ENCODE results near the gene CSTPP1. TPM values are rescaled to one million over a fixed set of nuclear protein-coding genes. Genes with fewer than 3 reads are reported as not detected.

Gene CSTPP1
- total and polyA plus RNA-seq, 2 of the 8 experiments (the other 6 are each of a cell fraction or from before 2014, with no cell fraction given), result 24.2 to 28.7 TPM

- no peak overlapping the region for H2AFZ ChIP-seq (ENCODE audit: low read length)
- H3K4ac ChIP-seq (replicated peaks; ENCODE audit: insufficient read length, low read depth, low read length), result no peak overlapping the region
- peaks cover 0 to 6% (median 1%) of the 10 kb centered on the region in 4 experiments; a peak in 1 of 8 replicates for H3K36me3 ChIP-seq (ENCODE audit: control insufficient read depth in 2 of 4, insufficient read depth in 4 of 4, low read length in 3 of 4)
- no peak overlapping the region for H3K9ac ChIP-seq (replicated peaks in 1 of 4; ENCODE audit: extremely low read depth in 1 of 4, low read depth in 3 of 4, low read length in 3 of 4)
- no peak overlapping the region for H3K4me2 ChIP-seq (ENCODE audit: insufficient read depth in 1 of 2, low read depth in 2 of 2, low read length in 2 of 2)
- H2BK5ac ChIP-seq (ENCODE audit: low read depth, low read length), result no peak overlapping the region
- no peaks in the 10 kb centered on the region for H3K9me3 ChIP-seq (ENCODE audit: insufficient read depth in 2 of 2, low read depth in 1 of 2, low read length in 1 of 2)
- H2BK15ac ChIP-seq (ENCODE audit: low read length), result no peak overlapping the region
- H2AK5ac ChIP-seq (ENCODE audit: low read depth, low read length), result no peak overlapping the region
- no peaks in the 10 kb centered on the region for H4K20me1 ChIP-seq (replicated peaks in 1 of 2; ENCODE audit: control insufficient read depth in 1 of 2, insufficient read depth in 2 of 2, low read length in 2 of 2)
- TF ChIP-seq EGR1 (IDR thresholded peaks at IDR 0.05; ENCODE audit: borderline replicate concordance, low read depth, low read length) (no peak), RAD21 (IDR thresholded peaks at IDR 0.05 in 1 of 2, conservative IDR thresholded peaks at IDR 0.05 in 1 of 2; ENCODE audit: low read depth in 2 of 2, low read length in 2 of 2) (peak; percentile 52 to 65), CTCF (IDR thresholded peaks at IDR 0.05; ENCODE audit: control extremely low read depth in 1 of 3, insufficient read depth in 1 of 3, low read depth in 1 of 3, low read length in 3 of 3) (peak in 2 of 3 experiments; percentile 45 to 55; a peak in 3 of 4 replicates)
- H4K8ac ChIP-seq (ENCODE audit: extremely low read depth, insufficient read depth, low read length), result no peak overlapping the region
- H3K23me2 ChIP-seq (ENCODE audit: low read depth, low read length), result no peaks in the 10 kb centered on the region
- no peak overlapping the region for H4K91ac ChIP-seq (replicated peaks; ENCODE audit: insufficient read length, low read length)
- no peaks in the 10 kb centered on the region for H3K27me3 ChIP-seq (replicated peaks in 1 of 4; ENCODE audit: control insufficient read depth in 3 of 4, extremely low read depth in 1 of 4, insufficient read depth in 3 of 4, low read length in 3 of 4)
- no peak overlapping the region for H3K18ac ChIP-seq (ENCODE audit: extremely low read depth, low read length)
- no peak for FAIRE-seq
- H3K27ac ChIP-seq (ENCODE audit: low read depth, low read length), result no peak overlapping the region
- no peak overlapping the region for H3K23ac ChIP-seq (ENCODE audit: insufficient read length)
- CTCF ChIA-PET (ENCODE audit: partially characterized antibody), result interaction anchor here (1.0 to 5.8 kb wide), 5 partner anchors 15 to 167 kb away, joined by 3 to 39 read pairs (median 4); no protein-coding TSS in a partner anchor
- no peak overlapping the region for H2BK12ac ChIP-seq (ENCODE audit: low read depth, low read length)
- H3K79me1 ChIP-seq (ENCODE audit: low read depth, low read length), result no peaks in the 10 kb centered on the region
- H3K4me1 ChIP-seq (replicated peaks in 1 of 4; ENCODE audit: control insufficient read depth in 3 of 4, insufficient read depth in 4 of 4, low read length in 3 of 4), result peaks cover 0 to 2% (median 0%) of the 10 kb centered on the region in 4 experiments; a peak in 1 of 7 replicates
- DNase-seq (ENCODE audit: low read depth in 1 of 2, low spot score in 2 of 2), result no peak
- no peaks in the 10 kb centered on the region for H3K79me2 ChIP-seq (ENCODE audit: control insufficient read depth in 1 of 2, insufficient read depth in 2 of 2, low read length in 2 of 2)
- H2BK120ac ChIP-seq (replicated peaks; ENCODE audit: low read depth, low read length), result no peak overlapping the region
- H3K4me3 ChIP-seq (ENCODE audit: extremely low read depth in 1 of 4, insufficient read depth in 2 of 4, low read depth in 3 of 4, low read length in 4 of 4), result no peak overlapping the region
- H3K56ac ChIP-seq (replicated peaks; ENCODE audit: insufficient read length, low read depth, low read length), result no peak overlapping the region
- POLR2A ChIA-PET (ENCODE audit: partially characterized antibody), result interaction anchor here (1.0 kb wide), 1 partner anchor 12 kb away, joined by 4 read pairs; no protein-coding TSS in a partner anchor
- no peak overlapping the region for H3K14ac ChIP-seq (ENCODE audit: insufficient read length)
- H2BK20ac ChIP-seq (ENCODE audit: low read length), result no peak overlapping the region
- 80% methylated on average over 3 of the region's 3 CpGs; no CpG with 5 or more reads in 1 of the 2 experiments for WGBS, 2 experiments (ENCODE audit: extremely low coverage in 1 of 2, insufficient coverage in 1 of 2, insufficient read length in 1 of 2, insufficient replicate concordance in 2 of 2, low coverage in 1 of 2, low lambda C conversion rate in 2 of 2, missing lambda C conversion rate in 1 of 2)
- H4K5ac ChIP-seq (ENCODE audit: insufficient read length, low read depth, low read length), result no peak overlapping the region
Observed at GRCh38 chr11:46987183-46987582, 50.6 kb downstream of the CSTPP1 start.
